Fibroblast of villous mesenchyme (primary cell): ENCODE measurements around the gene LKAAEAR1. TPM values are rescaled to one million over a fixed set of nuclear protein-coding genes. Genes with fewer than 3 reads are reported as not detected.

Experiments
- DNase-seq: peaks from one replicate; pipeline ENCODE4 v3.0.0-alpha.2; 2010; ENCODE audit warnings: low read depth
- H3K4me3 ChIP-seq: 2 replicates; pipeline ENCODE4 v1.5.1; 2011; ENCODE audit warnings: low read depth, mild to moderate bottlenecking, low read length
- total RNA-seq: library from RNA; depleted of rRNA; stranded (reverse); fragments of >200 nt; gene quantifications from 2 replicates; pipeline ENCODE4 v1.2.3, GENCODE V29; 2012
- TF ChIP-seq, protein P1 (sequence below): IDR thresholded peaks from 2 replicates; pipeline ENCODE4 v1.5.1; 2012; ENCODE audit warnings: low read depth, mild to moderate bottlenecking, low read length; ENCODE audit not compliant: insufficient read depth

The LKAAEAR1 gene
- total RNA-seq, 1 donor = not detected

GRCh38 chr20:64115171-64115911 lies 31.1 kb upstream of the LKAAEAR1 start:
- H3K4me3 ChIP-seq = no peak overlapping the region
- DNase-seq = no peak
- TF ChIP-seq, protein P1, sequence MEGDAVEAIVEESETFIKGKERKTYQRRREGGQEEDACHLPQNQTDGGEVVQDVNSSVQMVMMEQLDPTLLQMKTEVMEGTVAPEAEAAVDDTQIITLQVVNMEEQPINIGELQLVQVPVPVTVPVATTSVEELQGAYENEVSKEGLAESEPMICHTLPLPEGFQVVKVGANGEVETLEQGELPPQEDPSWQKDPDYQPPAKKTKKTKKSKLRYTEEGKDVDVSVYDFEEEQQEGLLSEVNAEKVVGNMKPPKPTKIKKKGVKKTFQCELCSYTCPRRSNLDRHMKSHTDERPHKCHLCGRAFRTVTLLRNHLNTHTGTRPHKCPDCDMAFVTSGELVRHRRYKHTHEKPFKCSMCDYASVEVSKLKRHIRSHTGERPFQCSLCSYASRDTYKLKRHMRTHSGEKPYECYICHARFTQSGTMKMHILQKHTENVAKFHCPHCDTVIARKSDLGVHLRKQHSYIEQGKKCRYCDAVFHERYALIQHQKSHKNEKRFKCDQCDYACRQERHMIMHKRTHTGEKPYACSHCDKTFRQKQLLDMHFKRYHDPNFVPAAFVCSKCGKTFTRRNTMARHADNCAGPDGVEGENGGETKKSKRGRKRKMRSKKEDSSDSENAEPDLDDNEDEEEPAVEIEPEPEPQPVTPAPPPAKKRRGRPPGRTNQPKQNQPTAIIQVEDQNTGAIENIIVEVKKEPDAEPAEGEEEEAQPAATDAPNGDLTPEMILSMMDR = no peak

- TF ChIP-seq, protein P1 = no peak
- DNase-seq = no peak
- no peak overlapping the region for H3K4me3 ChIP-seq
Measured at GRCh38 chr20:64114356-64114971, 30.3 kb upstream of the LKAAEAR1 start.

GRCh38 chr20:64113796-64114355 lies 29.7 kb upstream of the LKAAEAR1 start:
- TF ChIP-seq, protein P1 = no peak
- no peak overlapping the region for H3K4me3 ChIP-seq
- no peak for DNase-seq

DNA sequence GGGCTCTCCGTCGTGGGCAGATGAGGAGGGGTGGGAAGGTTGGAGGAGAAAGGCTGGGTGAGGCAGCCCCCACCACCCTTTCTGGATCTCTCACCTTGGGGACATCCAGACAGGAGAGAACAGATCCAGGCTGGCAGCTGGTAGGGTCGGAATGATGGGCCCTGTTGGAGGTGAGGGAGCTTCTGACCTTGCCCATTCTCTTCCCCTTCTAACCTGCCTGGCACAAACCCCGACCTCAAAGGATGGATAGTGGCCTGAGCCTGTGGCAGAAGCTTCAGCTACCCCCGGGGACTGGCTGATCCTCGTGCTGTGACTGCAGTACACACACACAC lies 29.2 kb upstream of the LKAAEAR1 start:
- H3K4me3 ChIP-seq = no peak overlapping the region
- TF ChIP-seq, protein P1 = no peak
- no peak for DNase-seq

- TF ChIP-seq, protein P1 = no peak
- no peak overlapping the region for H3K4me3 ChIP-seq
- DNase-seq = no peak
Measured at GRCh38 chr20:64112691-64113443, 28.7 kb upstream of the LKAAEAR1 start.

DNA sequence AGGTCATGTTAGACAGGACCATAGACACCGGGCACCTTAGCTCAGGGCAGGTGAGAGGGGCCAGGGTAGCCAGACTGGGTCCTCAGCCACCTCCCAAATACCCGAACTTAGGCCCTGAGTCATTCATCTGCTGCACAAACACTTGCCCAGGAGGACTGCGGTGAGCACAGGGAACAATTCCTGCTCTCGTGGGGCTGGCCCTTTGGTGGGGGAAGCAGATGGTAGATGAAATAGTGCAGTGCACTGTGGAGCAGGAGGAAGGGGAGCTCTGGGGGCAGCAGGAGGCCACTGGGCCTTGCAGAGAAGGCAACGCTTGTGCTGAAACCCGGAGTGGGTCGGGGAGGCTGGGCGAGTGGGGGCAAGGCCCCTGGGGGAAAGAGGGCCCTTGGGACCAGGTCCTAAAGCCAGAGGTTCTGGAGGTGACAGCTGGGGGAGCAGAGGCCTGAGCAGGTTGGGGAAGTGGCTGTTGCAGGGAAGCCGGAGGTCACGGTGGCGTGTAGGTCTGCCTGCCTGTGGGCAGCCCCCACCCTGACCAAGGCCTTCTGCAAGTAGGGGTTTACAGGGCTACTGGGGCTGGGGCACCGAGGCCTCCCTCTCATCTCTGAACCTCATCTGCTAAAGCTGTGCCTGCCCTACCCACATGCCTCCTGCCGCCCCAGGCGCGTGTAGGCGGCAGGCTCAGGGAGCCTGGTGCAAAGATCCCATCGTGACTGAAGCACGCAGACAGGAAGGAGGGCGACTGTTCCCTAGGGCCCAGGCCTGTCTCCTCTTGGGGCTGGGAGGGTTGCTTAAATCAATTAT lies 27.8 kb upstream of the LKAAEAR1 start:
- H3K4me3 ChIP-seq = no peak overlapping the region
- TF ChIP-seq, protein P1 = no peak
- no peak for DNase-seq
